Right renal cortex interstitium (tissue), 3 donors: ENCODE data around the gene ZNF189. TPM values are rescaled to one million over a fixed set of nuclear protein-coding genes. Genes with fewer than 3 reads are reported as not detected.

Source experiments
- DNase-seq, 3 donors: peaks; one replicate each; pipeline ENCODE4 v3.0.0-alpha.2; 2013; ENCODE audit warnings: low read depth in 3 of 3, low spot score in 2 of 3
- polyA plus RNA-seq, 3 donors: library from polyadenylated mRNA; unstranded; fragments of 120-200 nt; gene quantifications; one replicate each; pipeline ENCODE4 v1.2.1, GENCODE V29; 2013; ENCODE audit not compliant: insufficient read length in 3 of 3

Gene ZNF189
- polyA plus RNA-seq, 3 donors, result 44.2 to 51.2 (median 45.4) TPM

DNA sequence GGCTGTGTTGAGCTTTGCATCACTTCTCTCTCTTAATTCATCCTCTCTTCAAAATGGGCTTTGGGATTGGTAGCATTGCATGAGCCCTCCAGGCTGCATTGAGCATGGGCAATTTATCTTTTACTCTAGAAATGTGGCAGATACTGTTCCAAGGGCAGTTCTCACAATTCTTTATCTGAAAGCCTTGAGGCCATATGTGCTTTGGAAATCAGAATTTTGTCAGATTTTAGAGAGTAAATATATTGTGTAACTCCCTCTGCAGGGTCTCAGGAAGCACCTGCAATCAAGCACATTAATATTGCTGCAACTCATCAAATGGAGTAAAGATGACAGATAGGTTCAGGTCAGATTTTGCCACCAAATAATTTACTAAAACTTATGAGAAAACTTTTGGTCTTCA, 19.3 kb downstream of the ZNF189 start:
- no peak for DNase-seq

DNA sequence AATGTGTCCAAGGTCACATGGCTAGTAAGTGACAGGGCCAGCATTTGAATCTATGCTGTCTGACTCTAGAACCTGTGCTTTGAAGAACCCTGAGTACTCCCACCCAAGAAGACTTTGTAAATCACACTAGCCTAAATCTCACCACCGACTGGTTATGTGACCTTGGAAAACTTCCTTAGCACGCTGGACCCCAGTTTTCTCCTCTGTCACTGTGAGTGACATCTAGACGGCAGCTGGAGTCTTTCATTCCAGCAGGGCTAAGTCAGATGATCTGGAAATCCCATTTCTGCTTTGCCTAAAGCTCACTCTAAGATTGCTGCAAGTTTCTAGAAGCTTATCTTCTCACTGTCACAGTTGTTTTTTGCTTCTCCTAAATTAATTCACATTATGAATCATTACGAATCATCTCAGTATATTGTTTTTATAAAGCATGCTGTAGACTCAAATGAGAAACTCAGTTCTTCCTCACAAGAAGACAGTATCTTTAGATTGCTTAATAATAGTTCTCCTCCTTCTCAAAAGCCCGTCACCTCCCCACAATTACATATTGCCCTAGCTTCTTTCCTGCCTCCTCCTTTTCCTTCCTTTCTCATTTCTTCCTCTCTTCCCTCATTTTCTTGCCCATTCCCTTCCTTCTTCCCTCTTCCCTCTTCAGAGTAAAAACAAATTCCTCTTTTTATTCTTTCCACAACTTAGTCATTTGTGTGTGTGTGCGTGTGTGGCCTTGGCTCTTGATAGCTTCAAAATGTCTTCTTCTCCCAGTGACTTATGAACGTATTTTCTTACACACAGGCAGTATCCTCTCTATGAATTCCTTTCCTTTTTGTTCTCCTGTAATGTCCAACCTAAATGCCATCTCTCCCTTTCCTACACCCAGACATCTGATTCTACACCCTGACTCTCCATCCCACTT, 20.1 kb downstream of the ZNF189 start:
- no peak for DNase-seq

DNA sequence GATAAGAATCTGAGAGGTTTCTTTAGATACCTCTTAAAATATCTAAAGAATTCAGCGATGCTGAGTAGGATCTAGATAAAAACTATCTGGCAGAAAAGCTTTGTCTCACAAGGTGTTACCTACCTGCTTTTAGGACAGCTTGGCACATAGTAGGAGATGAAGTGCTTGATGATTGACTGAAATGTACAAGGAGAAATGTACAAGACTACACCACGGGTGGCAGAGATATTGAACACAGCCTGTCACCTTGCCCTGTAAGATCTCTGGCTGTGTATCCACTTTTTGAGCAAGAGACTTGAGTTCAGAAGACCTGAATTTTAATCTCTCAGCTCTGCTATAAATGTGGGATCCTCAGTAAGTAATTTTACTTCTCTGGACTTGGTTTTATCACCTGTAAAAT, 21.2 kb downstream of the ZNF189 start:
- no peak for DNase-seq

DNA sequence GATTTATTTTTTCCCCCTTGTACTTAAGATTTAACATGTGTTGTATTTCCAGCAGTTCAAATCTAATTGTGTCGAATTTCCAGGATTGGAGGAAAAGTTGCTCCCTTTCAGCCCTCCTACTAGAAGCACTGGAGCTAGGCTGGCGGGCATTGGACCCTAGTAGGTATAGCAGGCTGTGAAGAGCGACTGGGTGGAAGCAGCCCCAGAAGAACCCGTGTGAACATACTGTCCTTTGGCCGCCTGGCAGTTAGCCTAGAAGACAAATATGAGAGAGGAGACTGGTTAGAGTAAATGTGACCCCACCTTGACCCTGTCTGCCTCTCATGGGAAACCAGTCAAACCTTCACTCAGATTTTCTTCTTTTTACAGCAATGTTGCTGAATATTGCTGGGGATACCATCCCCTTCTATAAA, 23.0 kb downstream of the ZNF189 start:
- DNase-seq, result no peak

DNA sequence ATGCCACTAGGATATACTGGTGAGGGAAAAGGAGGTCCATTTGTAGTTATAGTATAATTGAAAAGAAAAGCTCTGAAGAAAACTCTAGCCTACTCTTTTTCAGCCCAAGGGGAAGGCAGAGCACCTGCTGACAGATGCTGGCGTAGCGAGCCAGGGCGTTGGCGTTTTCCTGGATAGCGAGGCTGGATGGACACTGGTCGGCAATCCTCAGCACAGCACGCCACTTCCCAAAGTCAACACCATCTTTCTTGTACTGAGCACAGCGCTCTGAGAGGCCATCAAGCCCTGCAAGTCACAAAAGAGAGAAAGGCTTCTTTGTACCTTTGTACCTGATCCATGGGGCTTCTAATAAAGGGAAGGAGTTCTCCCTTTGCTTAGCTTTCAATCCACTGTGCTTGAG, 28.7 kb downstream of the ZNF189 start:
- DNase-seq, result no peak

DNA sequence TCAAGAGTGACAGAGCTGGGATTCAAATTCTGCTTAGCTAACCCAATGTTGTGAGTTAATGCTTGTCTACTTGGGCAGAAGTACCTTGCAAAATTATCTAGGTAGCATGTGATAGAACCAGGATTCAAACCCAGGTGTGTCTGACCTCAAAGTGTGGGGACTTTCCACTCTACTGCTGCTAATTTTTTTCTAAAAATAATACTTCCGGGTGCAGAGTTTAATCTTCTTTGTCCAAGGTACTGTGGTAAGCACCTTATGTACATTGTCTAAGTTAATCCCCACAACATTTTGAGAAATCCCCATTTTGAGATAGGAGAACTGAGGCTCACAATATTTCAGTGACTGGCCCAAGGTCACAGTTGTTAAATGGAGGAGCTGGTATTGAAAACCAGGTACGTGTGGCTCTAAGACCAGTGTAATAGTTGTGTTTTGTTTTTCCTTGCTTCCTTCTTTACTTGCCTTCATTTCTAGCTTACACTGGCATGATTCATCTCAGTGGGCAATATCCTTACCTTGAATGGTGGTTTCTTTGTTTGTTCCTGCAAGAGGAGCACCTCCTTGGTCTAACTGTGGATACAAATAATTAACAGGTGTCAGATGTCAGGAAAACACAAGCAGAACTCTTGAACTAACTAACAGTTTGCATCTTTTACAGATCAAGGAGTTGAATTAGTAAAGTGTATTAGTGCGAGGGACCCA, 29.5 kb downstream of the ZNF189 start:
- DNase-seq, result no peak

DNA sequence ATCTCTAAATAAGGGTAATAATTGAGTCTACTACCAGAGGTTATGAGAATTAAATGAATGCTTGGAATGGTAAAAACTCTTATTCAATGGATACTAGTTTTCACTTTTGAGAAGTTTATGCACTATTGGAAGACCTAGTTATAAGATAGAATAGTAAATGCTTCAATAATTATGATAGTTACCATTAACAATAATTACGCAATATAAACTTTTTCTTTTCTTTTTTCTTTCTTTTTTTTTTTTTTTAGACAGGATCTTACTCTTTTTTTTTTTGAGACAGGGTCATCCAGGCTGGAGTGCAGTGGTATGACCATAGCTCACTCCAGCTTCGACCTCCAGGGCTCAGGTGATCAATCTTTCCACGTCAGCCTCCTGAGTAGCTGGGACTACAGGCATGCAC, 30.3 kb downstream of the ZNF189 start:
- no peak for DNase-seq

DNA sequence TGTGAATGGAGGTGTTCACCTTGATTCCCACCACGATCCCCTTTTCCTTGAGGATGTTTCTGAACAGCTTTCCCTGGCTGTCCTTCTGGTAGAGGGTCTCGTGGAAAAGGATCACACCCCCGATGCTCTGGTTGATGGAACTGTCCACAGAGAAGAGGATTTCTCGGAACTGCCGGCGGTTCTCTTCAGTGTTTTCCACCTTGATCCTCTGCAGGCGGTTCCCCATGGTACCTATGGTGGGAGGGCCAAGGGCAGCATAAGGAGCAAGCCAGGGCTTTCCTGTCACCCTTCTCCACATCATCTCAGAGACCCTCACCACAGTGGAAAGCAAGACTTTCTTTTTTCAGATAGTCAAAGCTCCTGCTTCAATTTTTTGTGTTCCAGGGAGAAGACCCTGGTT, 31.1 kb downstream of the ZNF189 start:
- no peak for DNase-seq

DNA sequence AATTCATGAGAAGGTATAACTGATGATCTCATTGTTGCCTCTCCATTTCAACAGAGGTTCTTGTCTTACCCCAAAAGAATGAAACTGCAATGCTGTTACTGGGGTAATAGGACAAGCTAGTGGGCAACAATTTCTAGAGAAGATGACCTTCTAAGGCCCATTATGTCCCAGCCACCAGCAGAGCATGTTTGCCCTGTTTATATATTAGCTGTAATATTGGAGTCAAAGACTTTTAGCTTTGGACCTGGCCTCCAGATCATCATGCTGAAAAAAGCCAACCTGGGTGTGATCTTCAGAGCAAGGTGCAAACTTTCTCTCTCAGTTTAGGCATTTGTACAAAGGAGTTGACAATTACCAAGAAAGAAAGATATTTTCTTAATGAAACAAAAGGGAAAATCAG, 33.5 kb downstream of the ZNF189 start:
- DNase-seq, result no peak

DNA sequence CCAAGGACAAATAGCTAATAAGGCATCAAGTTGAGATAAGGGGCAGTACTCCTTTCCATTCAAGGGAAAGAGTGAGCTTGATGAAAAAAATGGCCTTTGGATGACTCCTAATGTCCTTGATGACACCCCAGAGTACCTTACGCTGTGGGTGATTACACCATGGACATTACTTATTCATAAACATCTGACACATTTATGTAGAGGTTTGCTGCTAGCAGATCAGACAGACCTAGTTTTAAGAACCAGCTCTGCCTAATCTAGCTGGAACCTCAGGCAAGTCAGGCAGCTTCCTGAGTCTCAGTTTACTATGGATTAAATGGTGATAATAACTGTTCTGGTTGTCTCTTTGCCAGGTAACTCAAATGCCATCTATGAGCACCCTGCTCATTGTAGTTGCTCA, 34.1 kb downstream of the ZNF189 start:
- DNase-seq, result no peak

DNA sequence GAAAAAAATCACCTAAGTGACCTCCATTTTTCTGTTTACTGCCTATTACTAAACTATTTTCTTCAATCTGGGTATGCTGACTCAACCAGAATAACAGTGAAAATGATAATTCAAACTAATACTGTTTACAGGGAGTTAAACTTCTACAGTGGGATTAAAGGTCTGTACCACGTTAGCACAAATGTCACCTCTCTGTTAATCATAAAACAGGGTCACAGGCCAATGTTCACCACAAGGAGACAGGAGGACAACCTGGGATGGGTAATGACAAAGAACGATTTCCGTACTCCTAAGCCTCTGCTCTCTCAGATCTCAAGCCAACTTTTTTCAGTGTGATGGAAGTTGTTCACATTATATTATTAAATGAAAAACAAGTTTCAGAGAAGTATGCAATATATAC, 34.6 kb downstream of the ZNF189 start:
- no peak for DNase-seq

DNA sequence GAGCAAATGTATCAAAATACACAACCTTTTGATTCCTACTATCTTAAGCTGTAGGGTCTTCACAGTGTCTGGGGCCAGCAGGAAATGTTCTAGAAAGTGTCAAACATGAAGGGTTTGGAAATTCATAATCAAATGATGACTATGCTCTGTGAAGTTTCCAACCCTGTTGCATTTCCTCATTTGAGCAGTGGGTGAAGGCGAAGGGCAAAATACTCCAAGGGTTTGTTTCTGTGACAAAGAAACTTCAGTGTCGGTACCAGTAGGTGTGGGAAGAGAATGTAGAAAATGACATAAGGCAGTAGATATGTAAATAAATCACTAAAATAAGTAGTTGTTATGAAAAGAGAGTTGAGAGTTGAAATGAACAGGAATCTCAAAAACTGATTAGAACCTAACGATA, 36.3 kb downstream of the ZNF189 start:
- no peak for DNase-seq

DNA sequence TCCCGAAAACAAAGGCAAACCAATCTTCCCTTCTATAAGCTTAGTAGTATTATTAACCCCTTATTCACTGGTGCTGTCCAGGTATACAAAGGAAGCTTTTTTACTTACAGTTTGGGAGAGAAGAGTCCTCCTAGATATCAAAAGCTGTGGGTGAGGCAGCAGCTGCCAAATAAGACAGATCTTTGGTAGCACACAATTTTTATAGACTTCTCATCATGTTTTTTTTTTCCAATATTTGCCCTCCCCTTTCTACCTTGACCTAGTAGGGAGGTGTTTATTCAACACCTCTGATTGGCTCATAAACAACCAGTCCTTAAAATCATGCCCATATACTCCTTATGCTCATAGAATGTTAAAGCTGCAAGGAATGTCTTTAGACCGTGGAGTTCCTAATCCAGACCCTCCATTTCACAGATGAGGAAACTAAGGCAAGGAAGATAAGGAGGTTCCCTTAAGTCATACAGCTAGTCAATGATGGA, 37.0 kb downstream of the ZNF189 start, which contains the start of gene ALDOB:
Gene ALDOB, minus strand, starts transcription at position 174 of the 479 bp plus-strand sequence. CDS start 4,887 bp downstream, outside the sequence.
- no peak for DNase-seq

DNA sequence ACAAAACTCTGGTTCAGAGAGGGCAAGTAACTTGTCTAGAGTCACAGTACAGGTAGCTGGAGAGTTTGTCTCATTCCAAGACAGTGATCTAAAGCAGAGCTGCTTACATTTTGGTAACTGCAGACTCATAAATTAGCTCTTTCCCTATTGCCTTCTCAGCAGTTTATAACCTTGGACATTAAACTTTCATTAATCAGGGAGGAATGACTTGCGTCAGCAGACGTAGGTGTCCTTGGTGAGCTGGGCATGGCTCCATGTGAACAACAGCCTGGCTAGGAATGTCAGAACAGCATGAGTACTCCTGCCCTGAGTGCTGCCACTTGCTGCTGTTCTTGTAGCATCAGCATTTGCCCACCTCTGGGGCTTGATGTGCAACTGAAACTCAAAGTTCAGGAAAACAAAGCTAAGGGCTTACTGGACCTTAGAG, 39.2 kb downstream of the ZNF189 start:
- DNase-seq, result no peak

DNA sequence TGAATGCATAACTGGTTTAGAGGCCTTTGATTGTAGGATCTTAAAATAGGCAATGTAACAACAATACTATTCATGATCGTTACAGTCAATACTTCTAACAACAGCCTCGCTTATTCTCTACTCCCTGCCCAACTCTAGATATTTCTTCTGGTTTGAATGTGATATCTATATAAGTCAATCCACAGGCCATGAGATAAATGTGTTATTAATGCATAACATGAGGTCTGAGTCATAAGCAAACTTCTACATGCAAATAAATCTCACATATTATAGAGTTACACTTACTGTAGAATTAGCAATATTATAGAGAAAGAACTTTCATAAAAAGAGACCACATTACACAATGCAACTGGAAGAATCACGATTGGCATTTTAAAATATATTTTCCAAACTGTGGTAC, 39.9 kb downstream of the ZNF189 start:
- no peak for DNase-seq

DNA sequence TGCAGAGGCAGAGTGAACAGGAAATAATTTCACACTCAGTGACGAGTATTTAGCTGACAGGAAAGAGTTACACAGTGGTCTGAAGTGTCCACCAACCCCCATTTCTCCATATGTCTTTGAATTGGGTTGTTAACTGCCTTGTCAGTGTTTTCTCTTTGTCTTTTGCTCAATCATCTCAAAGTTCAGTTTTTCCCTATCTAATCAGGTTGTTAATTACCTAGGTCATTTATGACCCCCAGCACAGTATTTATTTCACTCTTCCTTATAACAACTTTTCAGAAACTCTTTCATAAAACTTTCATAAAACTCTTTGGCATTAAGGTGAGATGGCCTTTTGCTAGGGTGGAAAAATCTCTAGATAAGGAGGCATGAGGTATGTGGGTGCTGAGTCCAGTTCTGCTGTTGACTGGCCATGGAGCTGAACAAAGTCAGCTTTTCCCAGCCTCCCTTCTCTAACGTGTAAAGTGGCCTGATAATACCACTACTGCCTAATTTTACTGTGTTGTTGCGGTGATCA, 42.1 kb downstream of the ZNF189 start:
- DNase-seq, result no peak

DNA sequence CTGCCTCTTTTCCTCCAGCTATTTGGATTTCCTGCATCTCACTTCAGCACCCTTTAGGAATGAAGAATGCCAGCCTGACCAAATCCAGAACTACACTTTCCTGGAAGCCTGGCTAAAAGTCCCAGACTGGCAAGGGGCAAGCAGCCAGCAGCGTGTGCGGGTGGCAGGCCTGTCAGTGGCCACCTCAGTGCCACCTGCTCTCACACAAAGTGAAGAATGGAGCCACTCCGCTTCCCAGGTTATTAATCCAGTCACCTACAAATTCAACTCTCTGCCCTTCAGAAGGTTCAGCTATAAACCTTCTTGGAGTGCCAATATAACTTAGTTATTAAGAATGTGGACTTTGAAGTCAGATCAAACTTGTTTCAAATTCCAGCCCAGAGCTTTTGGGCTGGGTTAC, 43.7 kb downstream of the ZNF189 start:
- DNase-seq, result no peak

DNA sequence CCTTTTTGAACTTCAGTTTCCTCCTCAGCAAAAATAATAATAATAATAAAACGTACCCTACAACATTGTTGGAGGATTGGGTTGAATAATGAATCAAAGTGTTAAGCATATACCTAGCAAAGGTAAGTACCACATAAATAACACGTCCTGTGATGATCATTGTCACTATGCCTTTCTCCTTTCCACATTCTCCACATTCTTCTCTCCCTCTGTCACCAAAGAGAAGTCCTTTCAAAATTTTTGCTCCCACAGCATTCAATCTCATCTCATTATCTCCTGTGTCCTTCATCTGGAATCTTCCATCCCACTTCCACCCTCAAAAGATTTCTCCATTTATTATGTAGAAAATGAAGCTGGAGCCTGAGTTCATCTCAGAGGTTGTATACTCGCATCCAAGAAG, 44.1 kb downstream of the ZNF189 start:
- no peak for DNase-seq

DNA sequence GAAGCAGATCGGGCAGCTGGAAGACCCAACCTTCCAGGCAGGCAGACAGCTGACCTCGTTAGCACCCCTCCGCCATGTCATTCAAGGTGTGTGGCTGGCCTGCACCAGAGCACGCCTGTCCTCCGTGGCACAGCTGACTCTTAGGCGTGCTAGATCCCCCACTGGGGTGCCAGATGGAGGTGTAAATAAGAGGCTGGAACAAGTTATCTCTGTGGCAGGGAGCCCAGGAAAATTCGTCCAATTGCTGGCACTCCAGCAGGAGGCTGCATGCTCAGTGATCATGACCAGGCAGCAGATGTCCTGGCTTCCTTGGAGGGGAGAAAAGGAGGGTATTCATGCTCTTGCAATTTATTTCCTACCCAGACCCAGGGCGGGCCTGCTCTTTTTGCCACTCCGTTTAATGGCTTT, 44.7 kb downstream of the ZNF189 start:
- no peak for DNase-seq

DNA sequence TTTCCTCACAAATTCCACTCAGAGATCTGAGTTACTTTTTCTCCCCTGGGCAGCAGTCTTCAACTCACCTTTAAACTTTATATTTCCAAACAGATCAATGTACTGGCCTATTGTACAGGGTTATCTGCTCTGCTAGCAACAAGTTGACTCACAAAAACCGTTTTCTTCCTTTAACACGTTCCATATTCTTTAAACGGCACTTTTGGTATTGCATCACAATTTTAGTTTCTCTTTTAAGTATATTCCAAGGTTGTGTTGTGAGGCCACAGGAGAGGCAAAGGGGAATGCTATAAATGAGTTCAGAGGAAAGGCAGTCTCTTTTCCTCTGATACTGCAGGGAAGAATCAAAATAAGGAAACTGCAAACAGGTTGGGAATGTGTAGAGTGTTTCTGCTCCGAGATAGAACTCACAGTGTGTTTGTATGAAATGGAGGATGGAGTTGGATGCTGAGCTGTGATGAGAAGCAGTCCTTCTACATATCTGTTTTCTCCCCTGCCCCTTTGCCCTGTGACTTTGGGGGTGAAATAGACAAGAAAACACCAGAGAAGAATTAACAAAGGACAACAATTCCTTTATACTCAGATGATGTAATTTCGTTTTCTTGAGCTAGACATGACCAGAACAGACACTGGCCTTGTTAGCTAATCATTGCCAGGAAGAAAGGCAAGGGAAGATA, 46.8 kb downstream of the ZNF189 start:
- no peak for DNase-seq

DNA sequence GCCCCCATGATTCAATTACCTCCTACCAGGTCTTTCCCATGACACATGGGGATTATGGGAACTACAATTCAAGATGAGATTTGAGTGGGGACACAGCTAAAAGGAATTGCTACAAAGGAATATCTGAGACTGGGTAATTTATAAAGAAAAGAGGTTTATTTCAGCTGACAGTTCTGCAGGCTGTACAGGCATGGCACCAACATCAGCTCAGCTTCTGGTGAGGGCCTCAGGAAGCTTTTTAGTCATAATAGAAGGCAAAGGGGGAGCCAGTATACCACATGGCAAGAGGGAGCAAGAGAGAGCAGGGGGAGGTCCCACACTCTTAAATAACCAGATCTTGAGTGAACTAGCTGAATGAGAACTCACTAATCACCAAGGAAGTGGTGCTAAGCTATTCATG, 48.1 kb downstream of the ZNF189 start:
- DNase-seq, result no peak
